ENCODE data around the gene C2orf15.

The C2orf15 gene

DNA sequence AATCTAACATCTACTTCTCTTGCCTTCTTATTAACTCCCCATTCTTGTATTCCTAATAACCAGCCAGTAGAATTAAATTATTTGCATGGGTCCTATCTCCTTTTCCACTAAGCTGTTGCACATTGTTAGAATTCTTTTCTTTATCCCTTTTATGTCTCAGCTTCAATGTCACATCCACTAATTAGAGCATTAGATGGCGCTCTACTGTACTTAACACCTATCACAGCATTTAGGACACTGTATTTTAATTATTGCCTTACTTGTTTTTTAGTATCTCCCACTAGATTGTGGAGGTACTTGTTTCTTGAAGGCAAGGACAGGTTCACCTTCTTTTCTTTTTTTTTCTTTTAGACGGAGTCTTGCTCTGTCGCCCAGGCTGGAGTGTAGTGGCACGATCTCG, 17.1 kb downstream of the C2orf15 start:
- no peak overlapping the region for H2AFZ ChIP-seq (ENCODE audit: low read depth)
- peaks cover 15% of the 10 kb centered on the region for H3K4me1 ChIP-seq (ENCODE audit: low read depth, poor library complexity, severe bottlenecking)

DNA sequence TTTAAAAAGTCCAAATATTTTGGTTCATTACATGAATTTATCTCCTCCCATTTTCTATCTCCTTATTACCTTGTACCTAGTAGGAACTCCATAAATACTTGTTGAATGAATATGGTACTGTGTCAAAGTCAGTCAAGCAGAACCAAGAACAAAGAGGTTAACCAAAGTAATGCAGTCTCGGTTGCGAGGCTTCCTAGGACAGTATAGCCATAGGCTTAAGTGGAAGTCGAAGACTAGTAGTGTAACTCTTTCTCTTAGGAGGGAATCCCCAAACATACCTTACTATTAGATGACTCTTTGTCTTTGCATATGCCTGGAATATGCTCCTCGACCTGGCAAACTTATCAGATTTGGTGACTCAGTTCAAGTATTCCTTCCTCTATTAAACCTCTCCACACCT, 18.1 kb downstream of the C2orf15 start:
- peaks cover 9% of the 10 kb centered on the region for H3K4me1 ChIP-seq (ENCODE audit: low read depth, poor library complexity, severe bottlenecking)
- no peaks in the 10 kb centered on the region for H3K79me2 ChIP-seq (ENCODE audit: insufficient read depth, low read depth)
- H3K27ac ChIP-seq, result no peak overlapping the region
- H3K4me2 ChIP-seq, result no peak overlapping the region
- H3K9ac ChIP-seq, result no peak overlapping the region
- H3K27me3 ChIP-seq (ENCODE audit: insufficient read depth, low read depth), result no peaks in the 10 kb centered on the region
- TF ChIP-seq, protein P1, sequence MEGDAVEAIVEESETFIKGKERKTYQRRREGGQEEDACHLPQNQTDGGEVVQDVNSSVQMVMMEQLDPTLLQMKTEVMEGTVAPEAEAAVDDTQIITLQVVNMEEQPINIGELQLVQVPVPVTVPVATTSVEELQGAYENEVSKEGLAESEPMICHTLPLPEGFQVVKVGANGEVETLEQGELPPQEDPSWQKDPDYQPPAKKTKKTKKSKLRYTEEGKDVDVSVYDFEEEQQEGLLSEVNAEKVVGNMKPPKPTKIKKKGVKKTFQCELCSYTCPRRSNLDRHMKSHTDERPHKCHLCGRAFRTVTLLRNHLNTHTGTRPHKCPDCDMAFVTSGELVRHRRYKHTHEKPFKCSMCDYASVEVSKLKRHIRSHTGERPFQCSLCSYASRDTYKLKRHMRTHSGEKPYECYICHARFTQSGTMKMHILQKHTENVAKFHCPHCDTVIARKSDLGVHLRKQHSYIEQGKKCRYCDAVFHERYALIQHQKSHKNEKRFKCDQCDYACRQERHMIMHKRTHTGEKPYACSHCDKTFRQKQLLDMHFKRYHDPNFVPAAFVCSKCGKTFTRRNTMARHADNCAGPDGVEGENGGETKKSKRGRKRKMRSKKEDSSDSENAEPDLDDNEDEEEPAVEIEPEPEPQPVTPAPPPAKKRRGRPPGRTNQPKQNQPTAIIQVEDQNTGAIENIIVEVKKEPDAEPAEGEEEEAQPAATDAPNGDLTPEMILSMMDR (conservative IDR thresholded peaks at IDR 0.05; ENCODE audit: low read depth, low read length), result no peak
- H3K4me3 ChIP-seq (IDR thresholded peaks at IDR 0.05; ENCODE audit: insufficient read depth, low read depth, low read length), result no peak overlapping the region
- no peak overlapping the region for H2AFZ ChIP-seq (ENCODE audit: low read depth)
- no peaks in the 10 kb centered on the region for H3K36me3 ChIP-seq (ENCODE audit: insufficient read depth)
- H4K20me1 ChIP-seq (ENCODE audit: insufficient read depth), result no peaks in the 10 kb centered on the region

More for the DNA sequence above, 17.1 kb downstream of the C2orf15 start:
- no peaks in the 10 kb centered on the region for H4K20me1 ChIP-seq (ENCODE audit: insufficient read depth)
- H3K9ac ChIP-seq, result no peak overlapping the region
- no peak overlapping the region for H3K4me2 ChIP-seq
- H3K4me3 ChIP-seq (IDR thresholded peaks at IDR 0.05; ENCODE audit: insufficient read depth, low read depth, low read length), result no peak overlapping the region
- H3K27me3 ChIP-seq (ENCODE audit: insufficient read depth, low read depth), result no peaks in the 10 kb centered on the region
- H3K27ac ChIP-seq, result no peak overlapping the region
- TF ChIP-seq, protein P1 (conservative IDR thresholded peaks at IDR 0.05; ENCODE audit: low read depth, low read length), result no peak
- H3K79me2 ChIP-seq (ENCODE audit: insufficient read depth, low read depth), result no peaks in the 10 kb centered on the region
- H3K36me3 ChIP-seq (ENCODE audit: insufficient read depth), result no peaks in the 10 kb centered on the region

DNA sequence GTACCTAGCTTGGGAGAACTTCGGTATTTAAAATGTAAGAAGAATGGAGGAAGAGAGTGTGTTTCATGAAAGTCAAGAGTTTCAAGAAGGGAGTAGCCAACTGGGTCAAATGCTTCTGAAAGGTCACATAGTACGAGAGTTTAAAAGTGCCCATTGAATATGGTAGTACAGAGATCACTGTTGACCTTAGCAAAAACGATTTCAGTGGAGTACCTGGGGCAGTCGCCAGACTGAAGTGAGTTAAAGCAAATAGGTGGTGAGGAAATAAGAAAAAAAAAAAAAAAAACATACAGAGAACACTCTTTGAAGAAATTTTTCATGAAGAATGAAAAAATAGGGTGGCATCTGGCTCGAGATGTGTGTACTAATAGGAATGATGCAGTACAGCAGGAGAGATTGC, 24.7 kb downstream of the C2orf15 start:
- TF ChIP-seq, protein P1 (conservative IDR thresholded peaks at IDR 0.05; ENCODE audit: low read depth, low read length), result no peak
- no peaks in the 10 kb centered on the region for H3K27me3 ChIP-seq (ENCODE audit: insufficient read depth, low read depth)

DNA sequence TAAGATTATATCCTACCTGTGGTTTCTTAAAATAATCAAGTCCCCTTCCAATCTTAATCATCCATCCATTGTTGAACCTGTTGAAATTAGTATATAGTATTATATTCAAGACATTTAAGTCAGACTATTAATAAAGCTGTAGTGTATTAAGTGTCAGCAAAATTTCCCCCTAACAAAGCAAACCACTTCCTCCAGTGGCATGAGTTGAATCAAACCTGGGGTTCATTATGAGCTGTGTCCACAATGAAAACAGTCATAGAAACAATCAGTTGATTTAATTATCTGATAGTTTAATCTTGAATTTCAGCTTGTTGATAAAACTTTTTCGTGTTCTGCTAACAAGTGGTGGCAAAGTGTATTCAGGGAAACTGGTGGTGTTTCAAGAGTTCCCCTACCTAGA, 28.0 kb downstream of the C2orf15 start:
- Histone ChIP-seq H4K20me1 (ENCODE audit: insufficient read depth) (no peaks in the 10 kb centered on the region; the same call in 1 of the 2 replicates), H3K27ac (no peak overlapping the region), H3K4me3 (IDR thresholded peaks at IDR 0.05; ENCODE audit: insufficient read depth, low read depth, low read length) (no peak overlapping the region), H3K4me1 (ENCODE audit: low read depth, poor library complexity, severe bottlenecking) (peaks cover 16% of the 10 kb centered on the region), H3K9ac (no peak overlapping the region), H3K36me3 (ENCODE audit: insufficient read depth) (peaks cover 3% of the 10 kb centered on the region; the same call in 1 of the 2 replicates), H3K4me2 (peak overlapping the region; percentile 48; the same call in 1 of the 2 replicates), H2AFZ (ENCODE audit: low read depth) (no peak overlapping the region), H3K79me2 (ENCODE audit: insufficient read depth, low read depth) (no peaks in the 10 kb centered on the region), H3K27me3 (ENCODE audit: insufficient read depth, low read depth) (no peaks in the 10 kb centered on the region)
- TF ChIP-seq, protein P1 (conservative IDR thresholded peaks at IDR 0.05; ENCODE audit: low read depth, low read length), result no peak

More for the DNA sequence above, 24.7 kb downstream of the C2orf15 start:
- H4K20me1 ChIP-seq (ENCODE audit: insufficient read depth), result no peaks in the 10 kb centered on the region; the same call in 1 of the 2 replicates
- H3K4me2 ChIP-seq, result no peak overlapping the region
- H3K27ac ChIP-seq, result no peak overlapping the region
- H3K36me3 ChIP-seq (ENCODE audit: insufficient read depth), result peaks cover 3% of the 10 kb centered on the region; the same call in 1 of the 2 replicates
- H3K4me1 ChIP-seq (ENCODE audit: low read depth, poor library complexity, severe bottlenecking), result peaks cover 16% of the 10 kb centered on the region
- no peak overlapping the region for H2AFZ ChIP-seq (ENCODE audit: low read depth)
- no peak overlapping the region for H3K9ac ChIP-seq
- H3K4me3 ChIP-seq (IDR thresholded peaks at IDR 0.05; ENCODE audit: insufficient read depth, low read depth, low read length), result no peak overlapping the region
- no peaks in the 10 kb centered on the region for H3K79me2 ChIP-seq (ENCODE audit: insufficient read depth, low read depth)
